NCI-H2196 treated with DMSO at 0.1 percent for 48 hours (cell line): ENCODE data around the gene ATP6AP1.

Experiments used
- DNase-seq: peaks from one replicate; lab custom pipeline; 2025; ENCODE audit not compliant: unreplicated experiment; lab: John Stamatoyannopoulos, UW

Gene ATP6AP1

GRCh38 chrX:154443992-154444754, 15.7 kb downstream of the ATP6AP1 start, which contains the start of gene FAM50A:
Gene FAM50A, plus strand, starts transcription at chrX:154444141. Its CDS starts 95 bp downstream, at chrX:154444236.
- peak; percentile 26 for DNase-seq

GRCh38 chrX:154444755-154445246, 16.3 kb downstream of the ATP6AP1 start:
- no peak for DNase-seq

- no peak for DNase-seq
Observed at GRCh38 chrX:154445776-154446175, 17.3 kb downstream of the ATP6AP1 start.

- no peak for DNase-seq
Observed at GRCh38 chrX:154446430-154446829, 18.0 kb downstream of the ATP6AP1 start.

GRCh38 chrX:154448484-154448883, 20.0 kb downstream of the ATP6AP1 start:
- no peak for DNase-seq

- no peak for DNase-seq
Observed at GRCh38 chrX:154449618-154450017, 21.1 kb downstream of the ATP6AP1 start.

- DNase-seq, result no peak
Observed at GRCh38 chrX:154450312-154450711, 21.8 kb downstream of the ATP6AP1 start.

GRCh38 chrX:154452823-154453222, 24.3 kb downstream of the ATP6AP1 start:
- DNase-seq, result no peak

- DNase-seq, result peak; percentile 24
Observed at GRCh38 chrX:154457491-154458115, 29.1 kb downstream of the ATP6AP1 start.

- no peak for DNase-seq
Observed at GRCh38 chrX:154458116-154458953, 29.9 kb downstream of the ATP6AP1 start, which contains the start of gene PLXNA3. Gene PLXNA3, plus strand, starts transcription at chrX:154458281. Its CDS starts 1,903 bp downstream, at chrX:154460184.

GRCh38 chrX:154458954-154459778, 30.7 kb downstream of the ATP6AP1 start:
- no peak for DNase-seq

GRCh38 chrX:154459832-154460231, 31.4 kb downstream of the ATP6AP1 start:
- DNase-seq, result no peak

- no peak for DNase-seq
Observed at GRCh38 chrX:154460326-154460725, 31.8 kb downstream of the ATP6AP1 start.

GRCh38 chrX:154462396-154462795, 33.9 kb downstream of the ATP6AP1 start:
- no peak for DNase-seq

GRCh38 chrX:154463611-154464220, 35.2 kb downstream of the ATP6AP1 start:
- no peak for DNase-seq

GRCh38 chrX:154464806-154465365, 36.4 kb downstream of the ATP6AP1 start:
- DNase-seq, result no peak

- DNase-seq, result no peak
Observed at GRCh38 chrX:154465601-154466000, 37.1 kb downstream of the ATP6AP1 start.

- no peak for DNase-seq
Observed at GRCh38 chrX:154466036-154466435, 37.6 kb downstream of the ATP6AP1 start.

GRCh38 chrX:154466907-154467306, 38.4 kb downstream of the ATP6AP1 start:
- DNase-seq, result no peak

- no peak for DNase-seq
Observed at GRCh38 chrX:154467556-154467955, 39.1 kb downstream of the ATP6AP1 start.
